HG03103 (cell line): ENCODE results near the gene UBE2D3.
A peak's percentile ranks its signal among the peaks of the same experiment; 100 is the strongest.
"Not testable (repeated sequence)": the region's sequence is repeated elsewhere in the genome, so short reads cannot be mapped to it uniquely, and the experiment has no call there.

Source experiments
- ATAC-seq: cut with Tn5 transposase; IDR thresholded peaks from one replicate; pipeline ENCODE4 v1.9.1; 2021; ENCODE audit warnings: low read depth; ENCODE audit not compliant: unreplicated experiment

UBE2D3 gene

GRCh38 chr4:102832105-102832504 lies 4.8 kb upstream of the UBE2D3 start:
- ATAC-seq = no peak

DNA sequence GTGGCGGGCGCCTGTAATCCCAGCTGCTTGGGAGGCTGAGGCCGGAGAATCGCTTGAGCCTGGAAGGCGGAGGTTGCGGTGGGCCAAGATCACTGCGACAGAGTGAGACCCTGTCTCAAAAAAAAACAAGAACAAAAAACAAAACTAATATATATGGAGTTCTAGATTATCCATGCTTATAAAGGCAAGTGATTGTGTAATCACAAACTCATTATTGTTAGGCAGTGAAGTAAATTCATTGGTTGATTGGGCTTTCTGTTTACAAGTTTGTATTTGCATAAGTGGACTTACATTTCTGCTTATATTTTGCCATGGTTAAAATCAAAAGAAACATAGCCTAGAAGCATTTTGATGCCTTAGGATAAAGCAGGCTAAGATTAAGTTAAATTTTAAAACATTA lies 2.5 kb upstream of the UBE2D3 start:
- ATAC-seq = no peak

DNA sequence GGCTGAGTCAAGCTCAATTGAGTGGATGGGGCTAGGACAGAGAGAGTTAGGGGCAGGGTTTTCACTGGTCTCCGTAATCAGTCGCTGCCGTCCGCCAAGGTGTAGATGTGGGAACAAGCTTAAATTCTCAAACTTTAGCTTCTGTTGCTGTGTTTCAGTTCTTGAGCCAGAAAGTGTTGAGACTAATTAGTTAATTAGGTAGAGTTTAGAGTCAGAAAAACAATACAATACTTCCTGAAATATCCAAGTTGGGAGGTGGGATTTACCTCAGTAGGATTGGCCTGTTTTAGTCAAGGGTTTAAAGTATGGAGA lies 1.1 kb upstream of the UBE2D3 start:
- ATAC-seq = no peak

DNA sequence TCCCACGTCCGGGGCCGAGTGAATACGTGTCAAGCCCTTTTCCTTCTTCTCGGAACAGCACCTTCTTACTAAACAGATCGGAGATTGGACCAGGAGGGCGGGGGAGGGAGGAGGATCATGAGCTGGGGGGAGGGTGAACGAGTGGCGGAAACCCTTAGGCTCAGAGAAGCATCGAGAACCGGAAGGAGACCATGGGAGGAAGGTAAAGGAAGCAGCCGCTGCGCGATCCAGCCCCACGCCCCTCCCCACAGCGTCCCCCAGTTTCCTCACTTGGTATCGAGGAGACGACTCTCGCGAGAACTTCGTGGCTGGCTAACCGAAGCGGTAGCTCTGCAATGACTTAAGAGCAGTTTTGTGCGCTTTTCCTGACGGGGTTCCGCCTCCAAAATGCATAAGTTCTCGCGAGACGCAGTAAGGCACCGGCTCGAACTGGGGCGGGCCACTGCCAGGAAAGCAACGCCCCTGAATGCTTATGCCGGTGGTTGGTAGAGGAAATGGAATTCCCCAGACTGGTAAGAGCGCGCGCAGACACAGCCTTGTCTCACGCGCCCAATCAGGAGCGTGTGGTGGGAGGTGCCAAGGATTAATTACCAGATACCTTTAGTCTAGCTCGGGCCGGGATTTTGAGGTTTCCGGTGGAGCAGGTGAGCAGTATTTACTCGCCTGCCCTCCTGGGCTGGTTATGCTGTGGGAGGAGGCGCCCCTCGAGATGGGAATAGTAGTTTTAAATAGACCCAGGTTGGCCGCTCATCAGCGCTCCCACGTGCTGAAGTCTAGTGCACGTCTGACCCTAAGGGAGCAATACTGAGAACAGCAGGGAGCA lies 534 bp upstream of the UBE2D3 start:
- ATAC-seq = peak; percentile 70

DNA sequence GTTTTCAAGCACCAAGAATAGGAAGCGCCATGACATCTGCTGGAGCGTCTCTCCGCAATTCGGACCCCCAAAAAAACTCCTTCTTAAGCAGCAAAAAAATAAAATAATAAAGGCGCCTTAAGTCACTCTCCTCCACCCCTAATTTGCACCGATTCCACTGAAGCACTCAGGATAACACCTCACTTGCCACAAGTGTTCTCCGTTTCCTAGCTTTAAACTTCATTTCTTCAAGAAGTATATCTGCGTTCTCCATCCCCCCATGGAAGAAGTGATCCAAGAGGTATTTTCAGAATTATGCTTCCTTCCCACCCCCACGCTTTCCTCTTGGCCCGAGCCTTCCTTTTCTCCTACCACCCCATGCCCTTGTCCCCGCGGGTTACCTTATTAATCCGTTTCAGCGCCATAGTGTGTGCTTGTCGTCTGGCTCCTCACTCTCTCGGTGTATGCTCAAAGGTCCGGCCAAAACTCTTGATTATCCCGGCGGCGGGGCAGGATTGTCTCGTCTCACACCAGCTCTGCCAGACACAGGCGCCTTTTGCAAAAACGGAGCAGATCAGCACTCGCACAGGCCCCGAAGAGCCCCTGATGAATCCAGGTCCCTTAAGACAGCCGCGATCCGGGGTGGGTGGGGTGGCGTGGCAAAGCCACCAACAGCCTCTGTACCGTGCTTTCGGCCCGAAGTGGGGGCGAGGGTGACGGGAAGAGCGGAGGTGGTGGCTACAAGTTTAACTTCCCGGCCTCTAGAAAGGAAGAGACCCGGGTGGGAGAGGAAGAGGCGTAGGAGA lies 1.1 kb downstream of the UBE2D3 start:
- ATAC-seq = no peak

DNA sequence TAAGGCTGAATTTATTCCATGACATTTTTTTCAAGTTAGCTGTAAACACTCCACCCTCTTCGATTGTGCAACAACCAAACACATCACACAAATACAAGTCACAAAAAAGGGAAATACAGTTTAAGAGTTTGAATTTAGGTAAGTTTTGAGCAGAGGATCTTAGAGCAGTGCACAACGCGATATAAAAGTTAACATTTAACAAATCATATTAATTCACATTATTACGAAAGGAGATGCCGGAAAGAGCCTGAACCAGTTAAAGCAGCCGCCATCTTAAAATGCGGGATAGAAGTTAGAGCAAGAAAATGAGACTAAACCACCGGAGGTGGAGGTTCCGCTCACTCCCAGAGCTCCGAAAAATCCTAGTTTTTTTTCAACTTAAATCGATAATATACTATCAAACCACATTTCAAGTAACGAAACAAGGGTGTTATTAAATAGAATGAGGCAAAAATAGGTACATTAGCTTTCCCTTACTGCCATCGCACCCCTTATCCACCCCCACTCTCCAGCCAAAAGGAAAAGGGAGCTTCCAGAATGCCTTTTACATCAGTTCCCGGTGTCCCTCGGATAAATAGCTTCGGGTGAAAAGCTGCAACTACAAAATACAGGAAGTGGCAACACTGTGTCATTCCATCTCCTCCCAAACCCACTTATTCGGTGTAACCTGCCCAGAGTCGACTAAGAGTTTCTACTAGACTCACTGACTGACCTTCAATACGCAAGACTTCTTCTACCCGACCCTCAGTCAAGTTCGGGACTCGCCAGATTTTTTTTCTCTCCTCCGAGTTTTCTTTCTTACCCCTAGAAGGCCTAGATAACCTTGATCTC lies 1.9 kb downstream of the UBE2D3 start:
- ATAC-seq = no peak

GRCh38 chr4:102824398-102824797 lies 3.0 kb downstream of the UBE2D3 start:
- ATAC-seq = no peak

DNA sequence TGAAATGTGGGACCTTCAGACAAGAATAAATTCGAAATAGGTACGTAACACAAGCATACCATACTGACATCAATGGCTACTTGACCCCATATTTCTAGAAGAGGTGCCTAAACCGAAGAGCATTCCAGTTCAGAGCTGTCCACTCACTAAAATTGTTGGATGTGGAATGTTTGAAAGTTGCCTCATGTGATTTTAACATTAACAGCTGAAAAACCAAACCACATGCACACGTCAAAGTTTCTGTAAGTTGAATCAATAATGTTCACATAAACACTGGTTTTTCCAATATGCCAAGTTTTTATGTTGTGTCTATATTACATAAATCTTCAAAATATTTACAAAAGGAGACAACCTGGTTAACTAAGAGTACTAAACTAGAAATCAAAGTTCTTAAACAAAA lies 3.5 kb downstream of the UBE2D3 start:
- ATAC-seq = no peak

DNA sequence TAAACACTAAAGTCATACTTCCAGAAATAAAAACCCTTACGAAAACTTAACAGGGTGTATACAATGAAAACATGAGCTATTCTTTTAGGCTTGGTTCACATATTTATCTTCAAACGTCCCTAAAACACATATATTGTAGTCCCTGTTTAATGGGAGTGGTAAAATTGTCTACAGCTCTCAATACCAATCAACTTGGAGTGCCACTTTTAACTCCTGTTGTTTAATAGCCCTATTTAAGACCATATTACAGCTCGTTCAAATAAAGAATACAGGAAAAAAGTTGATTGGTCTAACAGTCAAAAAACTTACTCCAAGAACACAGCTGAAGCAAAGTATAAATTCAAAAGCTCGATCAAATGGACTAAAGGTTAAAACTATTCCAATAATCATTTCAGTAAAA lies 3.9 kb downstream of the UBE2D3 start:
- no peak for ATAC-seq

DNA sequence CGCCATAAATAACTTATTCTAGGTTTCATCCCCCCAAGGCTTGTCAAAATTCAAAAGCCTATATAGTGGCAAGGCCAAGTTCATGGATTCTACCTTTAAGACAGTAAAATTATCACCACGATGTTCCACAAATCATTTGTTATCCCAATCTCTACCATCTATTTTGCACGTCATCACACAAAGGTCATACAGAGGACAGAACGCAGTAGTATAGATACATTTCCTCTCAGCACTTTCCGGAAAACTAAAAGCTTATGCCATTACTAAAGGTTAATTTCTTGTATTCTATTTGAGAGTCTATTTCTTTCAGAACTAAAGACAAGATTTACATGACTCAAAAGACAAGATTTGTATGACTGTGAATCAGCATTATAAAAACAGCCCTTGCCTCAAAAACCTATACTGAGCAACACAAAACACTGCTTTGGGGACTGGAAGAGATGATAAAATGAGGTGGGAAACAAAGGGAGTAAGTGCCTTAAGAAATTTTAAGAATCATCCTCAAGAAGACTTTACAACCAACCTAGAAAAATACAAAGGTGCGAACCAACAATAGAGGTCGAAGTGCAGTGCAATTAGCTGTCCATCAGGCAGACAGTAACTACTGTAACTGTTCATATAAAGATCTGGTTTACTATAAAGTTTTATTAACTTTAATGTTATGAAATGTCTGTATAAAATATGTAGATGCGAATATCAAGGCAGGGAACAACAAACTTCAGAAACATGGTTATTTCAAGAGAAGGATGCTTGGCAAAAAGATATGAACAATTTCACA lies 7.6 kb downstream of the UBE2D3 start:
- ATAC-seq = no peak

DNA sequence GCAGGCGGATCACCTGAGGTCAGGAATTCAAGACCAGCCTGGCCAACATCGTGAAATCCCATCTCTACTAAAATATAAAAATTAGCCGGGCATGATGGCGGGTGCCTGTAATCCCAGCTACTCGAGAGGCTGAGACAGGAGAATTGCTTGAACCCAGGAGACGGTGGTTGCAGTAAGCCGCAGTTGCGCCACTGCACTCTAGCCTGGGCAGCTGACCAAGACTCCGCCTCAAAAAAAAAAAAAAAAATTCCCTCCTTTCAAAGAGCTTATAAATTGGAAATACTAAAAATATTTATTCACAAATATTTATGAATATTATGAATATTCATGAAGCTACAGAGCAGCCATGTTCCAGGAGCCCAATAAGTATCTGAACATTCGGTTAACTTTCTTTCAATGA lies 8.3 kb downstream of the UBE2D3 start:
- not testable (repeated sequence) for ATAC-seq

GRCh38 chr4:102817613-102818268 lies 9.6 kb downstream of the UBE2D3 start:
- ATAC-seq = no peak

GRCh38 chr4:102817021-102817605 lies 10.2 kb downstream of the UBE2D3 start:
- no peak for ATAC-seq

GRCh38 chr4:102815981-102816380 lies 11.4 kb downstream of the UBE2D3 start:
- no peak for ATAC-seq

DNA sequence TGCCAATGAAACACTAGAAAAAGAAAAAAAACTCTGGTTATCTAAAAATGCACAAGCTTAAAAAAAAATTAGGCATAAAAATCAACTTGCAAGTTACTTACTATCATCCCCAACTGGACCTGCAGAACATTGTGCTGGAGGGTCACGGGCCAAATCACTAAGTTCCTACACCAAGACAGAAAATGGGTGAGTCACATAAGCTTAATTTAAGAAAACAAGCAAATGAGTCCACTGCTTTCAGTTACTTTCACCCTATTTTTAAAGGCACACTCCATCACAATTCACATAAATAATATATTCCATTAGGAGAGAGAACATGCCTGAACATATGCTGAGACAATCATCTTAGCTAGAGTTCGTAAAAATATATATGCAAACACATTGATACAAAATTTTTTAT lies 17.7 kb downstream of the UBE2D3 start:
- no peak for ATAC-seq

DNA sequence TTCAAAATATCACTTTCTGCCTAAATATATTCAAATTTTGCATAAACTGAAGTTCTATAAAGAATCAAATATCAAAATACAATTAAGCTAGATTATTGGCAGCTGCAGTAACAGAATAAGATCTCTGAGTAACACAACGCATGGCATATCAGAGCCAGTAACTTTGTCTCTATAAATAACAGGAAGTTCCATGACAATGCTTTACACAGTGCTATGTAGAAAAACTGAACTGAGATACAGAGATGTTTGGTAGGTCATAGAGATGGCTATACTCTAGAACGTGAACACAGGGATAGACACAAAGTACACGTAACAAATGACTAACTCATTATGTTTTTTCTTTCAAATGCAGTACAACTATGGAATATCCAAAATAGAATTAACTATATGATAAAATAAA lies 18.2 kb downstream of the UBE2D3 start:
- ATAC-seq = peak; percentile 63

GRCh38 chr4:102808009-102808408 lies 19.3 kb downstream of the UBE2D3 start:
- ATAC-seq = no peak

DNA sequence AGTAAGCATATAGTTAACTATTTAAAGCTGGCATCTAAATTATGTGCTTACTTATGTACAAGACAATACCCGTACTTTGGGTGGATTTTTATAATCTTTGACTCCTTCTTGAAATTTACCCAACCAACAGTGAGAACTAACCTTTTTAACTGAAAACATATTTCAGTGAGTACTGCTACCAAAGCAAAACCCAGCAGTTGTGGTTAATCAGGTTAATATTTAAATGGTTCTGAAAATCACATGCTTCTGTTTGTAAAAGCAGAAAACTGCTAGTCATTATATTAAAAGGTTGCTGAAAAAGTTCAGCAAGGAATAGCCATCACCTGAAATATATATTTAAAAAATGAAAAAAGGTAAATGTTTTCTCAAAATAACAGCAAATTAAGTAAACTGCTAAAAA lies 20.0 kb downstream of the UBE2D3 start:
- no peak for ATAC-seq

DNA sequence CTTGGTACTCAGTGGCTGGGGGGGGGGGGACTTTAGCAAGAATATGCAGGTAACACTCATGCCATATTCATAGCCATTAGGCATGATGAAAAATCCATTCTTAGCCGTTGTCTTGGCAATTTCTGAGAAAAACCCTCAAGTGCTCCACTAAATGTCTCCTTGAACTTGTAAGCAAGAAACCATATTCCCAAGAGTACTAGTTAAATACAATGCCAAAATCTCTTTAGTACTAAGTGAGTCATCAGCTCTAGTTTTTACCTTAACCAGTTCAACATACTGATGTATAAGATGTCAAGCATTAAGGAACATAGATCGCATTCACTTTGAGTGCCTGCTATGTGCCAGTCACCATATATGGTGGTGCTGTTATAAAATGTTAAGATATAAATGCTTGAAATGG lies 27.5 kb downstream of the UBE2D3 start:
- no peak for ATAC-seq

DNA sequence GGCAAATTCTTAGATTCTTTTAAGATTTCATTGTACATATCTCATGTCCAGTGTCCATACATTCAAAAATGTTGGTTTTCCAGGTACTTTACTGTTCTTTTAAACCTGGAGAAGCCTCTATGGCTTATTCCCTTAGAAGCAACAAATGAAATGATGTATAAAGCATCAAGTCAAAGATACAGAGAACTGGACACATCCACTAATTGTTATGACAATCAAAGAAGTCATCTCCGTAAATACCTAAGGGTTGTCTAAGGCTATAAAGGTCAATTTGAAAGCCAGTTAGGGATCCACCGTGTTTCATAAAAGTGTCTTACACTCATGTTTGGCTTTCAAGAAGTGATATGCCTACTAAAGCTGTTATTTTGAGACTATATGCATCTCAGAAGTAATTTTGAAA lies 32.4 kb downstream of the UBE2D3 start:
- ATAC-seq = no peak
